ENCODE measurements around the gene PTPRG. TPM values are rescaled to one million over a fixed set of nuclear protein-coding genes. Genes with fewer than 3 reads are reported as not detected.

Gene PTPRG
- total RNA-seq, 1 experiment from 2014 or later = 11.7 TPM

DNA sequence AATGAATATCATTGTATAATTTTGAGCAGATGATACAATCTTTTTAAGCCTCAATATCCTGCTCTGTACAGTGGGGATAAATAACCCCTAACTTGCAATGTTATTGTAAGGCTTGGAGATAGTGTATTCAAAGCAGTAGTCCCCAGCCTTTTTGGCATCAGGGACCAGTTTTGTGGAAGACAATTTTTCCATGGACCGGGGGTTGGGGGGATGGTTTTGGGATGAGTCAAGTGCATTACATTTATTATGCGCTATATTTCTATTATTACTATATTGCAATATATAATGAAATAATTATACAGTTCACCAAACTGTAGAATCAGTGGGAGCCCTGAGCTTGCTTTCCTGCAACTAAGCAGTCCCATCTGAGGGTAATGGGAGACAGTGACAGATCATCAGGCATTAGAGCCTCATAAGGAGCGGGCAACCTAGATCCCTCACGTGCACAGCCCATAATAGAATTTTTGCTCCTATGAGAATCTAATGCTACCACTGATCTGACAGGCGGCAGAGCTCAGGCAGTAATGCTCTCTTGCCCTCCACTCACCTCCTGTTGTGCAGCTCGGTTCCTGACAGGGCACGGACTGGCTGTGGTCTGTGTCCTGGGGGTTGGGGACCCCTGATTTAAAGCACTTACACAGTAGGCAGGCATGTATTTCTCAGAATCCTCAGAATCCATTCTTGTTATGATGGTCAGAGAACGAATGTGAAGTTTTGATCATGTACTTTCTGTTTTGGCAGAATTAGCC is 102.2 kb downstream of the PTPRG start:
- intact Hi-C loops (cut with micrococcal nuclease; ENCODE audit: unreplicated experiment) = no loop called here
- no peak for DNase-seq (ENCODE audit: low spot score)
- Histone ChIP-seq H3K27ac (ENCODE audit: low read depth, low read length, poor library complexity, severe bottlenecking) (no peak overlapping the region), H3K27me3 (replicated peaks; ENCODE audit: insufficient read depth, low read depth, low read length, poor library complexity) (no peaks in the 10 kb centered on the region), H3K4me1 (ENCODE audit: insufficient read depth, low read length, poor library complexity, severe bottlenecking) (peaks cover 30% of the 10 kb centered on the region), H3K36me3 (ENCODE audit: insufficient read depth, low read length, poor library complexity, severe bottlenecking) (no peaks in the 10 kb centered on the region), H3K9me3 (ENCODE audit: low read depth, low read length, poor library complexity, severe bottlenecking) (no peaks in the 10 kb centered on the region), H3K4me3 (ENCODE audit: low read depth, low read length, poor library complexity, severe bottlenecking) (peak overlapping the region; percentile 31)
- ChIA-PET CTCF (no interaction called here), POLR2A (ENCODE audit: low non-redundant PET) (no interaction called here)
- BruUV-seq (replicated peaks) = no TSS peak
- TF ChIP-seq, protein P1, sequence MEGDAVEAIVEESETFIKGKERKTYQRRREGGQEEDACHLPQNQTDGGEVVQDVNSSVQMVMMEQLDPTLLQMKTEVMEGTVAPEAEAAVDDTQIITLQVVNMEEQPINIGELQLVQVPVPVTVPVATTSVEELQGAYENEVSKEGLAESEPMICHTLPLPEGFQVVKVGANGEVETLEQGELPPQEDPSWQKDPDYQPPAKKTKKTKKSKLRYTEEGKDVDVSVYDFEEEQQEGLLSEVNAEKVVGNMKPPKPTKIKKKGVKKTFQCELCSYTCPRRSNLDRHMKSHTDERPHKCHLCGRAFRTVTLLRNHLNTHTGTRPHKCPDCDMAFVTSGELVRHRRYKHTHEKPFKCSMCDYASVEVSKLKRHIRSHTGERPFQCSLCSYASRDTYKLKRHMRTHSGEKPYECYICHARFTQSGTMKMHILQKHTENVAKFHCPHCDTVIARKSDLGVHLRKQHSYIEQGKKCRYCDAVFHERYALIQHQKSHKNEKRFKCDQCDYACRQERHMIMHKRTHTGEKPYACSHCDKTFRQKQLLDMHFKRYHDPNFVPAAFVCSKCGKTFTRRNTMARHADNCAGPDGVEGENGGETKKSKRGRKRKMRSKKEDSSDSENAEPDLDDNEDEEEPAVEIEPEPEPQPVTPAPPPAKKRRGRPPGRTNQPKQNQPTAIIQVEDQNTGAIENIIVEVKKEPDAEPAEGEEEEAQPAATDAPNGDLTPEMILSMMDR (conservative IDR thresholded peaks at IDR 0.05; ENCODE audit: low read depth, low read length) = no peak
- no peak for TF ChIP-seq EZH2 (IDR thresholded peaks at IDR 0.05; ENCODE audit: borderline replicate concordance, low read depth, low read length, poor library complexity, severe bottlenecking)

DNA sequence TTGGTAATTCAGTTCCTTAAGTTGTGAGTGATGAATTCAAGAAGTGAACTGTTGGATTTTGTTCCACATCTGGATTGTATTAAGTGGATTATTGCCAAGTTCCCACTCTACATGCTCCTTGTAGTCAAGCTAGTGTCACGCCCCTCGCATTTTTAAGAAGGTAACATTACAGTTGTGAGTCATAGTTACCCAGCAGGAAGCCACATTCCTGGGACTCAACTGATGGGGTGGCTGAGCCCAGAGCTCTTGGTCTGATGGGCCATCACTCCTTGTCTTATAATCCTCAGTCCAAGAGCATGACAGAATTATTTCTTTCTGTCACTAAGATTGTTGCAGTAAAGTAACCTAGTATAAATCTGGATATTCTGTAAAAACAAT is 102.7 kb downstream of the PTPRG start:
- peak overlapping the region; percentile 31 for H3K4me3 ChIP-seq (ENCODE audit: low read depth, low read length, poor library complexity, severe bottlenecking)
- peaks cover 35% of the 10 kb centered on the region for H3K4me1 ChIP-seq (ENCODE audit: insufficient read depth, low read length, poor library complexity, severe bottlenecking)
- no peaks in the 10 kb centered on the region for H3K27me3 ChIP-seq (replicated peaks; ENCODE audit: insufficient read depth, low read depth, low read length, poor library complexity)
- POLR2A ChIA-PET (ENCODE audit: low non-redundant PET) = no interaction called here
- intact Hi-C loops (cut with micrococcal nuclease; ENCODE audit: unreplicated experiment) = no loop called here
- CTCF ChIA-PET = no interaction called here
- H3K27ac ChIP-seq (ENCODE audit: low read depth, low read length, poor library complexity, severe bottlenecking) = peak overlapping the region; percentile 24
- no peaks in the 10 kb centered on the region for H3K36me3 ChIP-seq (ENCODE audit: insufficient read depth, low read length, poor library complexity, severe bottlenecking)
- BruUV-seq (replicated peaks) = no TSS peak
- TF ChIP-seq, protein P1 (conservative IDR thresholded peaks at IDR 0.05; ENCODE audit: low read depth, low read length) = no peak
- no peak for TF ChIP-seq EZH2 (IDR thresholded peaks at IDR 0.05; ENCODE audit: borderline replicate concordance, low read depth, low read length, poor library complexity, severe bottlenecking)
- no peaks in the 10 kb centered on the region for H3K9me3 ChIP-seq (ENCODE audit: low read depth, low read length, poor library complexity, severe bottlenecking)
- DNase-seq (ENCODE audit: low spot score) = peak; percentile 93

DNA sequence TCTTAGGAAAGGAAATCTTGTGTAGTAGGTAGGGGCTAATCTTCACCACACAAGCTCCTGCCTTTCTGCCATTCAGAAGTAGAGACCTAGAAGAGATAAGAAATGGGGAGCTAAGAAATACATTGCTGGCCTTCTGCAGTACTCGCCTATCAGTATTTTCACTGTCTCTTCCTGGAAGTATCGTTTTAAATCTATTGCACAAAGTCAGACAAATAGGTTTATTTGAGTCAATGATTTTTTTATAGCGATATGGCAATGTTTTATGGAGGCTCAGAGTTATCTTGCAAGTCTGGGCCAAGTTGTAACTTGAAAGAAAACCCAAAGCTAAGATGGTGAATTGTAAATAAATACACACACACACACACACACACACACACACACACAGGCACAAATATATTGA is 103.8 kb downstream of the PTPRG start:
- H3K36me3 ChIP-seq (ENCODE audit: insufficient read depth, low read length, poor library complexity, severe bottlenecking) = no peaks in the 10 kb centered on the region
- no peak overlapping the region for H3K4me3 ChIP-seq (ENCODE audit: low read depth, low read length, poor library complexity, severe bottlenecking)
- no peak overlapping the region for H3K27ac ChIP-seq (ENCODE audit: low read depth, low read length, poor library complexity, severe bottlenecking)
- intact Hi-C loops (cut with micrococcal nuclease; ENCODE audit: unreplicated experiment) = no loop called here
- CTCF ChIA-PET = no interaction called here
- no peak for DNase-seq (ENCODE audit: low spot score)
- H3K9me3 ChIP-seq (ENCODE audit: low read depth, low read length, poor library complexity, severe bottlenecking) = no peaks in the 10 kb centered on the region
- TF ChIP-seq, protein P1 (conservative IDR thresholded peaks at IDR 0.05; ENCODE audit: low read depth, low read length) = no peak
- no peak for TF ChIP-seq EZH2 (IDR thresholded peaks at IDR 0.05; ENCODE audit: borderline replicate concordance, low read depth, low read length, poor library complexity, severe bottlenecking)
- peaks cover 39% of the 10 kb centered on the region for H3K4me1 ChIP-seq (ENCODE audit: insufficient read depth, low read length, poor library complexity, severe bottlenecking)
- H3K27me3 ChIP-seq (replicated peaks; ENCODE audit: insufficient read depth, low read depth, low read length, poor library complexity) = no peaks in the 10 kb centered on the region
- BruUV-seq (replicated peaks) = no TSS peak
- POLR2A ChIA-PET (ENCODE audit: low non-redundant PET) = no interaction called here
